ENCODE measurements around the gene TLE6.
"Not testable (repeated sequence)": the region's sequence is repeated elsewhere in the genome, so short reads cannot be mapped to it uniquely, and the experiment has no call there.

TLE6 gene

GRCh38 chr19:2977001-2977745 lies at the start of gene TLE6:
TLE6 (plus strand) TSS chr19:2977564; CDS start chr19:2978234, 670 bp downstream.
- peak; percentile 81 to 87 for DNase-seq (ENCODE audit: low read depth in 2 of 2)

- no peak for DNase-seq (ENCODE audit: low read depth in 2 of 2)
Observed at GRCh38 chr19:2933490-2933910, 43.9 kb upstream of the TLE6 start.

- not testable (repeated sequence) for DNase-seq (ENCODE audit: low read depth in 2 of 2)
Observed at GRCh38 chr19:2935863-2936262, 41.5 kb upstream of the TLE6 start.

- no peak for DNase-seq (ENCODE audit: low read depth in 2 of 2)
Observed at GRCh38 chr19:2942928-2943640, 34.3 kb upstream of the TLE6 start.

GRCh38 chr19:2944403-2944774 lies 33.0 kb upstream of the TLE6 start:
- DNase-seq (ENCODE audit: low read depth in 2 of 2), result no peak

GRCh38 chr19:2944775-2945574 lies 32.4 kb upstream of the TLE6 start, which contains the start of gene ZNF77:
ZNF77 (minus strand) TSS chr19:2944971; CDS start chr19:2944840, 131 bp downstream.
- DNase-seq (ENCODE audit: low read depth in 2 of 2), result peak; percentile 98 to 99

GRCh38 chr19:2945575-2946184 lies 31.7 kb upstream of the TLE6 start:
- no peak for DNase-seq (ENCODE audit: low read depth in 2 of 2)

GRCh38 chr19:2949939-2950285 lies 27.5 kb upstream of the TLE6 start:
- no peak for DNase-seq (ENCODE audit: low read depth in 2 of 2)

GRCh38 chr19:2950286-2951124 lies 26.9 kb upstream of the TLE6 start:
- peak; percentile 100 for DNase-seq (ENCODE audit: low read depth in 2 of 2)

GRCh38 chr19:2952953-2953481 lies 24.3 kb upstream of the TLE6 start:
- DNase-seq (ENCODE audit: low read depth in 2 of 2), result no peak

GRCh38 chr19:2957160-2957559 lies 20.2 kb upstream of the TLE6 start:
- no peak for DNase-seq (ENCODE audit: low read depth in 2 of 2)

- no peak for DNase-seq (ENCODE audit: low read depth in 2 of 2)
Observed at GRCh38 chr19:2960120-2960519, 17.2 kb upstream of the TLE6 start.

GRCh38 chr19:2962018-2962670 lies 15.2 kb upstream of the TLE6 start:
- peak in 1 of 2 donors; percentile 6 for DNase-seq (ENCODE audit: low read depth in 2 of 2)

- no peak for DNase-seq (ENCODE audit: low read depth in 2 of 2)
Observed at GRCh38 chr19:2963122-2963521, 14.2 kb upstream of the TLE6 start.

GRCh38 chr19:2963631-2964030 lies 13.7 kb upstream of the TLE6 start:
- DNase-seq (ENCODE audit: low read depth in 2 of 2), result not testable (repeated sequence)

GRCh38 chr19:2964874-2965273 lies 12.5 kb upstream of the TLE6 start:
- no peak for DNase-seq (ENCODE audit: low read depth in 2 of 2)

- no peak for DNase-seq (ENCODE audit: low read depth in 2 of 2)
Observed at GRCh38 chr19:2967972-2968371, 9.4 kb upstream of the TLE6 start.

- DNase-seq (ENCODE audit: low read depth in 2 of 2), result no peak
Observed at GRCh38 chr19:2969104-2969504, 8.3 kb upstream of the TLE6 start.

- DNase-seq (ENCODE audit: low read depth in 2 of 2), result no peak
Observed at GRCh38 chr19:2970201-2970835, 7.0 kb upstream of the TLE6 start.

GRCh38 chr19:2973229-2973628 lies 4.1 kb upstream of the TLE6 start:
- no peak for DNase-seq (ENCODE audit: low read depth in 2 of 2)
